GM18502 (cell line): ENCODE results near the gene CACNA2D1.
"Not testable (repeated sequence)": the region's sequence is repeated elsewhere in the genome, so short reads cannot be mapped to it uniquely, and the experiment has no call there.

Source experiments
- ATAC-seq: cut with Tn5 transposase; IDR thresholded peaks from one replicate; pipeline ENCODE4 v1.9.1; 2021; ENCODE audit warnings: mild to moderate bottlenecking; ENCODE audit not compliant: unreplicated experiment, poor library complexity

CACNA2D1 gene

DNA sequence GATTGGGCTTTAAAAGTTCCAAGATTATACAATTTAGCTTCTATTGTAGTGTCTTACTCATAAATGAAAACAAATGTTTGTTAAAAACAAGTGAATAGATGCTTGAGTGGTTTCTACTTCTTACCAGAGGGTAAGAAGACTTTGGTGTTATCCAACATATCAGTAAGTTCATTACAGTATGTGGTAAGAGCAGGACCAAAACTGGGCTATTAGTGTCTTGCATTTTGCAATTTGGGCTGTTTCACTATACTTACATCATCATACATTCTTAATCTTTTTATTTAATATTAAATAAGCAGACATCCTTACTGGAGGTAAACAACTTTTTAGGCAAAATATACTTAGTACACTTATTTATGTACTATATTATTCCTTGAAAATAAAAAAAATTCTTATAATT, 425.4 kb downstream of the CACNA2D1 start:
- no peak for ATAC-seq

- ATAC-seq = no peak
Measured at GRCh38 chr7:82017334-82017943, 426.1 kb downstream of the CACNA2D1 start.

DNA sequence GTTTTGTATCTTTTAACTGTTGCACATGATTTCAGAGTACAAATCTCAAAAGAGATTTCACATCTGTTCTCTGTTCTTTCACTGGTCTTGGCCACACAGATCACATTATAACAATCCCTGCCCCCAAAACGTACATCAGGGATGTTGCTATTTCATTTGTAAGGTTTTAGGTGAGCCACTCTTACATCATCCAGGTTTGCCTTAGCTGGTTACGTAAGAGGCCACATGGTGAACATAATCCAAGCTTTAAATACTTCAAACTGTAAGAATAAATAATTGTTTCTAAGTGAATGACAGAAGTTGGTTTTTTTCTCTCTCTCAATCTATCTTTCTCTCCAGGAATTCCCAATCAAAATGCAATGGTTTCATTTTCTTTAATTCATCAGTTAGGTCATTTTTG, 427.8 kb downstream of the CACNA2D1 start:
- no peak for ATAC-seq

GRCh38 chr7:82014574-82014973, 429.0 kb downstream of the CACNA2D1 start:
- not testable (repeated sequence) for ATAC-seq

GRCh38 chr7:82012453-82012852, 431.1 kb downstream of the CACNA2D1 start:
- ATAC-seq = no peak

- ATAC-seq = no peak
Measured at GRCh38 chr7:82010416-82010815, 433.2 kb downstream of the CACNA2D1 start.

DNA sequence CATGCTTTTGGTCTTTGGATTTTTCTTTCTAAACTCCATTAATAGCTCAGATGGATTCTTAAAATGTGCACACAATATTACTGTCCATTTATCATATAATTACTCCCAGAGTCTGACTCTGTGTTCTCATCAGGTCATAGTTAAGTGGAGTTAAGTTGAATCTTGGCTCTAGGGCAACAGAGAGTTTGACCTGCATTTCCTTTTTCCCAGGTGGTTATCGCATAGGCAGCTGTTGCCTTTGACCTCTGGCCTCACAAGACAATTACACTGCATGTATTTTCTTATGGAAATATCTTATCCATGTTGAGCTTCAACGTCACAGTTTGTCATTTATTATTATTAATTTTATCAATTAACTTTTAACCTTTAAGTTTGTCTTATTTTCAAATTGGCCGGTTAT, 436.3 kb downstream of the CACNA2D1 start:
- ATAC-seq = no peak

DNA sequence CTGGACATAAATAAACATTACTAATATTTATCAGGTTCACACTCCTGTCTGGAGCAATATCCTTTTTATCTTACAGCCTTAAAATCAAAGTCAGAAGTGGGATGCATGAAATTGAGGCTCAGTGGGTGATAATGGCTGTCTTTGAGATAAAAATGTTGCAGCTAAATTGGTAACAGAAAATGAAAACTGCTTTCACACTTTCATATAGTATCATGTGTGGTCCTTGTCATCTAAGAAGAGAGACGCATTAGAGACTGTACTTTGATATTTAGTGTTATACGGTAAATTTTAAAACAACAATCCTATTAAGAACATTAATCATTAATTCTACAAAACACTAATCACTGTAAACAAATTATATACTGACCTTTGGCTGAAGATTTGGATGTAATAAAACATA, 438.5 kb downstream of the CACNA2D1 start:
- ATAC-seq = no peak

- ATAC-seq = no peak
Measured at GRCh38 chr7:81993186-81993585, 450.4 kb downstream of the CACNA2D1 start.

DNA sequence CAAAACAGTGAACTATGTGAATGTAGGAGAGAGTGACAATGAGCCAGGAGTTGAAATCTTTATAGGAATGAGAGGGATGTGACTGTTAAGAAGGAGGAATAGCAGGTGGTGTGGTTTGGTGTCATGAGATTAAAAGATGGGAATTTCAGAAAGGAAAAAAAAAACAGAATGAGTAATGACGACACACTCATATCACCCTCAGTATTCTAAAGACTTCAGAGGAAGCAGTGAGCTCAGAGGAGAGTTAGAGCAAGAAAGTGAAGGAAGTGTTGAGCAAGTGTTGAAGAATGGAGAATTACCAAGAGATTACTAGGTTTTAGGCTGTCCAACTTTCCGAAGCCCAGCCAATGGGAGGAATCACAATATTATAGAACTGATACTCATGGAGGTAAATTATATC, 453.2 kb downstream of the CACNA2D1 start:
- no peak for ATAC-seq

DNA sequence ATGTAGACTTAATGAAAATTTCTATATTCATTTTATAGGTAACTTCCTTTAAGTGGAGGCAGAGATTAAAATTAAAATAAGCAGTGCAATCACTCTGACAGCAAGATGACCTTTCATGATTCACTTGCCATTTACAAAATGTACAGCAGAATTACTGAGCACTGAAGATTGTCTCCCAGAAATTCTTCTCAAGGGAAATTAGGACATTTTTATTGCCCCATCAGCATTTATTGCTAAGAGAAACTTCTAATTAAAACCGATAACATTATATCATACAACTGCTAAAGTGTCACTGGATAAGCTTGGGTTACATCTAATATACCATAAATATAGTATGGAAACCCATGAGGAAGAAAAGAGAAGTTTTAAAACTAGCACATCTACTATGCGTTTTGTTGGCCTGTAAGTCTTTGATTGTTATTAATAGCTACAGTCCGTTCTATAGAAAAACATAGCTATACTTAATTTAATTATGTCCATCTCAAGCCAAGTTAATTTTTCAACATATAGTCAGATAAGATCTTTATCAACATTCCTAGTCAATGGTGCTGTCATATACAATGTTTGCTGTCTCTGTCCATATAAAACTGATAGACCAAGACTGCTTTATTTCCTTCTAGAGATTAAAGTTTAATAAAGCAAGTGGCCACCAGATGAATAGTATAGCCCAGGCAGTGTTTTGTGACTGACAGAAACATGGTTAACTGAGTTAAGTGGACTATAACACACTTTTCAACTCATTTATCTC, 456.7 kb downstream of the CACNA2D1 start:
- ATAC-seq = no peak

DNA sequence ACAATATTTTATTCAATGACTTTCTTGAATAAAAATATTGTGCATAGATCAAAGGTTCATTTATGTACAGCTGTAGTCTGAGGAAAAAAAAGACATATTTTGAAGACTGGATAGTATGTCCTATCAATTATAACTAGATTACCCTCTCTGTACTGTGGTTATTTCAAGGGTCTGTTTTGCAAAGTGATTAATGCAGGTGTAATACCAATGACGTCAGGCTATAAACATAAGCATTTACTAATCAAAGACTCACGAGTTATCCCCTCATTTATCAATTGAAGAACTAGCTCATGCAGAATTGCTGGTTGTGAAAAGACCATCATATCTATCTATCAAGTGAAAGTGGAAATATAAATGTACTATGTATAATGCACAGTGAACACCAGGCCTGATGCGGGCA, 460.2 kb downstream of the CACNA2D1 start:
- no peak for ATAC-seq

GRCh38 chr7:81973117-81973516, 470.5 kb downstream of the CACNA2D1 start:
- no peak for ATAC-seq

DNA sequence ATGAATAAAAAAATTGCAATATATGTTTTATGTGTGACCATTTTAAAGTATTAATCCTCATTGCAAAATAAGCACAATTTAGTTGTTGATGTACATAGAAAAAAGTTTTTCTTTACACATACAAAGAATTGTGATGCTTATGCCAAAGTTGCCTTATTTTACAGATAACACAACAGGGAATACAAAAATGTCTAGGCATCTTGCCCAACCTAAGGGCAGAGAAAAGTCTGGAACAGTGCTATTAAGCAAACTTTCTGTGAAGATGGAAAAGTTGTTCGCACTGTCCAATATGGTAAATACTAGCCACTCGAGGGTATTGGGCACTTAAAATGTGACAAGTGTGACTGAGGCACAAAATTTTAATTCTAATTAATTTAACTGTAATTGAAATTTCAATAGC, 483.6 kb downstream of the CACNA2D1 start:
- ATAC-seq = no peak

- ATAC-seq = no peak
Measured at GRCh38 chr7:81957517-81957916, 486.1 kb downstream of the CACNA2D1 start.

- ATAC-seq = peak; percentile 86
Measured at GRCh38 chr7:81956520-81956919, 487.1 kb downstream of the CACNA2D1 start.

GRCh38 chr7:81949306-81949705, 494.3 kb downstream of the CACNA2D1 start:
- no peak for ATAC-seq

DNA sequence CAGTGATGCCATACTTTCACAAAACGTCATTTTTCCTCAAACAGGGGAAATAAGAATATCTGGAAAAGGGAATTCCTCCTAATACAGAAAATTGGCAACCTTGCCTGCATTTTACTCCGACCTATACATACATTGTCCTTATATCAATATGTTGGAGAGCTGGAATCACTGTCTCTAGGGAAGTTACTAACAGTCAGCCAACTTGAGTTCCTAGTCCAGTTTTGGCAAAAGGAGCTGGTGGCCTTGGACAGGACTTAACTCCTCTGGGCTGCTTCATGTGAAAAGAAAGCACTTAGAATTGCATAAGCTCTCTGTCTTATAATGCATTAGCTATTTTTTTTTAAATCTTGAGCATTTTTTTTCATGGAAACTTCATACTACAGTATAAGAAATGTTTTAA, 499.5 kb downstream of the CACNA2D1 start:
- ATAC-seq = no peak

- ATAC-seq = no peak
Measured at GRCh38 chr7:81937091-81937490, 506.5 kb downstream of the CACNA2D1 start.

DNA sequence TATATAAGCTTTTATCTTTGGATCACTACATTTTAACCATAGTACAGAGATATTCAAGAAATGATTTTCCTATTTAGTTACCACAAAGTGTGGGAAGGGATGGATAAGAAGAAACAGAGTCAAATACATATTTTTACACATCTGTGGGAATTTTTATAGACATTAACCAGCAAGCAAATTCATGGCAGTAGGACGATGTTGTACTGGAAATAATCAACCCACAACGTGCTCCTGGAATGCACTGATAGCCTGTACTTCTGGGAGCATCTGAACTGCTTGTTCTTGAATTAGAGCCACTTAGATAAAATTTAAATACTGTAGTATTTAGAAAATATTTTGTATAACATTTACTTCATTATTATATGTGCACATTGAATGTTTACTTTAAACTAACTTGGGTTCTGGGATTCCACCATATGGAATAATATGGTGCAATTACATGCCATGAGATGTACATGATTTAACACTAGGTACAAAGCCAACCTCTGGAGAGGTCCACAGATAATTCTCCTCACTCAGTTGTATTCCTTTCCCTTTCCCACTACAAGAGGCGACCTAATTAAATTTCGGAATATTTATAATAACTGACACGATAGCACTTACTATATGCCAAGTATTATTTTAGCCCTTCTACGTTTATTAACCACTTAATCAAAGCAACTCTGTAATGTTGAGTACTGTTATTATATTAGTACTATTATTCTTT, 508.8 kb downstream of the CACNA2D1 start:
- ATAC-seq = no peak

DNA sequence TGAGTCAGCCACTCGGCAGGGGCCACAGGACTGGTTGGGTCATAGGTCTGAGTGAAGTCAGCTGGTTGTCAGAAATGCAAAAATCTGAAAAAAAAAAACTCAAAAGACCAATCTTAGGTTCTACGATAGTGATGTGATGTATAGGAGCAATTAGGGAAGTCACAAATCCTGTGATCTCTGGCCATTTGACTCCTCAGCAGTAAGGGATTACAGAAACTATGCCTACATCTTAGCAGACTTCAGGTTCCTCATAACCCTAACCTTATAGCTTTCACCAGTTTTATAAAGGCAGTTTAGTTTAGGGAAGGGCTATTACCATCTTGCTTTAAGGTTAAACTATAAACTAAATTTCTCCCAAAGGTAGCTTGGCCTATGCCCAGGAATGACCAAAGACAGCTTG, 510.6 kb downstream of the CACNA2D1 start:
- no peak for ATAC-seq

GRCh38 chr7:81929386-81929785, 514.2 kb downstream of the CACNA2D1 start:
- no peak for ATAC-seq
